Measurements from ENCODE around the gene ESPN.
A peak's percentile ranks its signal among the peaks of the same experiment; 100 is the strongest.

ESPN gene

GRCh38 chr1:6409733-6410132, 14.8 kb upstream of the ESPN start:
- no peak for DNase-seq (ENCODE audit: low read depth in 3 of 3)

- DNase-seq (ENCODE audit: low read depth in 3 of 3): no peak
Observed at GRCh38 chr1:6410248-6410893, 14.2 kb upstream of the ESPN start.

- no peak for DNase-seq (ENCODE audit: low read depth in 3 of 3)
Observed at GRCh38 chr1:6412896-6413295, 11.7 kb upstream of the ESPN start.

- DNase-seq (ENCODE audit: low read depth in 3 of 3): peak in 2 of 3 donors; percentile 22 to 30
Observed at GRCh38 chr1:6414443-6414844, 10.1 kb upstream of the ESPN start.

GRCh38 chr1:6414881-6415626, 9.5 kb upstream of the ESPN start:
- DNase-seq (ENCODE audit: low read depth in 3 of 3): no peak

GRCh38 chr1:6416295-6416656, 8.3 kb upstream of the ESPN start:
- DNase-seq (ENCODE audit: low read depth in 3 of 3): no peak

GRCh38 chr1:6416906-6417305, 7.7 kb upstream of the ESPN start:
- no peak for DNase-seq (ENCODE audit: low read depth in 3 of 3)

- DNase-seq (ENCODE audit: low read depth in 3 of 3): no peak
Observed at GRCh38 chr1:6417961-6418667, 6.5 kb upstream of the ESPN start.

- no peak for DNase-seq (ENCODE audit: low read depth in 3 of 3)
Observed at GRCh38 chr1:6418668-6419396, 5.7 kb upstream of the ESPN start.

GRCh38 chr1:6419397-6419803, 5.2 kb upstream of the ESPN start:
- no peak for DNase-seq (ENCODE audit: low read depth in 3 of 3)

GRCh38 chr1:6419804-6420453, 4.6 kb upstream of the ESPN start, which contains the start of gene HES2:
TSS of gene HES2 (minus strand) at chr1:6419919. CDS start at chr1:6419820, 99 bp downstream.
- DNase-seq (ENCODE audit: low read depth in 3 of 3): no peak

- DNase-seq (ENCODE audit: low read depth in 3 of 3): no peak
Observed at GRCh38 chr1:6420454-6421042, 4.0 kb upstream of the ESPN start.

GRCh38 chr1:6421266-6421665, 3.3 kb upstream of the ESPN start:
- no peak for DNase-seq (ENCODE audit: low read depth in 3 of 3)

- DNase-seq (ENCODE audit: low read depth in 3 of 3): peak; percentile 45 to 69 (median 60)
Observed at GRCh38 chr1:6423321-6423999, 1.1 kb upstream of the ESPN start.

GRCh38 chr1:6424000-6424565, 493 bp upstream of the ESPN start:
- DNase-seq (ENCODE audit: low read depth in 3 of 3): no peak

GRCh38 chr1:6425658-6426057, 1.1 kb downstream of the ESPN start:
- no peak for DNase-seq (ENCODE audit: low read depth in 3 of 3)

- DNase-seq (ENCODE audit: low read depth in 3 of 3): no peak
Observed at GRCh38 chr1:6426277-6426971, 1.8 kb downstream of the ESPN start.

- no peak for DNase-seq (ENCODE audit: low read depth in 3 of 3)
Observed at GRCh38 chr1:6426972-6427350, 2.4 kb downstream of the ESPN start.
